HUES48 (cell line): ENCODE results near the gene CHCT1.
A peak's percentile ranks its signal among the peaks of the same experiment; 100 is the strongest.

Experiments
- H3K27ac ChIP-seq: one replicate; pipeline ENCODE4 v1.7.0; 2013; ENCODE audit warnings: low read depth, low read length, inconsistent platforms
- H3K27me3 ChIP-seq: 2 replicates; pipeline ENCODE4 v1.6.1; 2013; ENCODE audit warnings: mild to moderate bottlenecking, low read length; ENCODE audit not compliant: control insufficient read depth, insufficient read depth
- H3K36me3 ChIP-seq: 2 replicates; pipeline ENCODE4 v1.6.1; 2013; ENCODE audit warnings: low read length; ENCODE audit not compliant: control insufficient read depth, insufficient read depth
- H3K4me1 ChIP-seq: 2 replicates; pipeline ENCODE4 v1.6.1; 2013; ENCODE audit warnings: mild to moderate bottlenecking, low read length; ENCODE audit not compliant: control insufficient read depth, insufficient read depth
- H3K4me3 ChIP-seq: 2 replicates; pipeline ENCODE4 v1.5.1; 2013; ENCODE audit warnings: mild to moderate bottlenecking, low read depth, low read length
- H3K9ac ChIP-seq: 2 replicates; pipeline ENCODE4 v1.6.1; 2013; ENCODE audit warnings: mild to moderate bottlenecking, low read depth, low read length, moderate library complexity
- H3K9me3 ChIP-seq: 2 replicates; pipeline ENCODE4 v1.6.1; 2013; ENCODE audit warnings: low read length; ENCODE audit not compliant: control insufficient read depth, insufficient read depth

The CHCT1 gene

DNA sequence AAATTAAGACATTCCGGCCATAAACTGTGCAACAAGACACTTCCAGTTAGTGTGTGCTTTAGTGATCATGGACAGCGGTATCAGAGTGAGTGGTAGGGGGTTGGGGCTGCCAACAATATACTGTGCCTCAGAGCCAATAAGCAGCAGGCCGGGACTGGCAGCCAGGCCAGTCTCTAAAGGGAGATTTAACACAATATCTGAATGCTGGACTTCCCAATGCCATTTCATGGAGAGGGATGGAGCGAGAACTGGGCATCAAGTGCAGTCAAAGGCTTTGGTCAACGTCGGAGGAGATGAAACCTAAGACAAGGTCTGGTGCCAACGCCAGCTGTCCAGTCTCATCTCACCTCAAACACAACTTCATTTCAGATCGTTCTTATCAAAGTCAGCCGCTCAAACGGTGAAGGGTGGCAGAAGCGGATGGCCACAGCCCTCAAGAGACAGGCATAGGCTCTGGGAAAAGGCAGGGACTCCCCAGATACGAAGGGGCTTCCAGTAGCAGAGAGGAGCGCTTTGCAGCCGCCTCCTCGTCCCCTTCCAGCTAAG lies 31.3 kb upstream of the CHCT1 start:
- peak overlapping the region; percentile 99 for H3K27ac ChIP-seq
- no peaks in the 10 kb centered on the region for H3K9me3 ChIP-seq
- no peaks in the 10 kb centered on the region for H3K36me3 ChIP-seq
- H3K4me3 ChIP-seq: peak overlapping the region; percentile 92
- no peaks in the 10 kb centered on the region for H3K27me3 ChIP-seq
- peak overlapping the region; percentile 75 for H3K9ac ChIP-seq
- peaks cover 46% of the 10 kb centered on the region for H3K4me1 ChIP-seq

DNA sequence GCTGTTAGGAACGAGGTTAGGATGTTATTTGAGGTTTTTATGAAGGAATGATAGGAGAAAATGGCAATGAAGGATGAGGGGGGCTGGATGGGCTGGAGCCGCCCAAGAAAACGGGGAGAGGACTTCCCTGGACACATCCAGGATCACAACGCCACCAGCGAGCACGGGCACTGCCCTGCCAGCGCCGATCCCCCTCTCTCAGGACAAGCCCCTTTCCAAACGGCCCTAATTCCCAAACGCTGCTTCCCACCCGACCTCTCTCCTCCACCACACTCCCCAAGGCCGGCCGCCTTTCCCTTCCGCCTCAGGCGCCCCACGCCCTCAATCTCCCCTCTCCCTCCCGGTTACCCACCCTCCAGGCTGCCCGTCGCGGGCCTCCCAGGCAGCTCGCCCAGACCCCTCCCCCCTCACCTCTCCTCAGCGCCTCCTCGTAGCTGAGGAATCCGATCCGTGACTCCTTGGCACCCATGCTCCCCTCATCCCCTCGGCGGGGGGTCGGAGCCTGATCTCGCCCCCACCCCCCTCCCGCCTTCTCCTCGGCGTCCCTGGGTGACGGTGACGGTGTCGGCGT lies 30.7 kb upstream of the CHCT1 start:
- Histone ChIP-seq H3K4me1 (peaks cover 40% of the 10 kb centered on the region), H3K27me3 (no peaks in the 10 kb centered on the region), H3K9ac (peak overlapping the region; percentile 75), H3K9me3 (no peaks in the 10 kb centered on the region), H3K27ac (peak overlapping the region; percentile 99), H3K4me3 (peak overlapping the region; percentile 92), H3K36me3 (no peaks in the 10 kb centered on the region)

DNA sequence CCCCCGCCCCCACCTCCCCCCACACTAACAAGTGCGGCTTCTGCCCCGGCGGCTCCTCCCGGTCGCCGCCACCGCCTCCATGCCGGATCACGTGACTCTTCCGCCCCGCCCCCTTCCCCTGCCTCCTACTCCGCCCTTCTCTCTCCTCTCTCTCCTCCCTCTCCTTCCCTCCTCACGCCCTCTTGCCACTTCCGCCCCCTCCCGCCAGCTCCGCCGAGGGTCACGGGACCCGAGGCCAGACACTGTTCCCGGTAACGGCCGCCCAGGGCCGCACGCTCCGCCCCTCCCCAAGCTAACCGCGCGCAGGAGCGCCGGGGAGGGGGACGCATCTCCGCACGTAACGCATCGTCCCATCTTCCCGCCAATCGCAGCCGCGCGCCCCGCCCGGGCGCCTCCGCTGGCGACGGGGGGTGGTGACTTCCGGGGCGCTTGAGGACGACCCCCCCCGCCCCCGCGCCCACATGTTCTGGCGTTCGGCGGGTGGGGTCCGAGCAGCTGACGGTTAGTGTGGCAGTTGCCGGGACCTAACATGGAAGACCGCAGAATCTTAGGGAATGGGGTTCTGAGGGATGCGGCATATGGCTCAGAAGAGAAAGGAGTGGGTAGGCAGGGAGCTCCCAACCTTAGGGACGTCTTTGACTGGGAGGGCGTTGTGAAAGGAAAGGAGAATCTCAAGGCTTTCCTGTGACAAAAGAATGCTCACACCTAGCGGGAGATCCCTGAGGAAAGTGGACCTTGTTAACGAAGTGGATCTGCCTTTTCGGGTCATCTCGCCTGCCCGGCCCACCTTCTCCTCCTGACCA lies 30.0 kb upstream of the CHCT1 start, which contains the start of gene USP32:
TSS of gene USP32 (minus strand) at position 92 of the 803 bp plus-strand sequence. CDS start 194 bp downstream, outside the sequence.
- Histone ChIP-seq H3K4me3 (peak within 1 kb of the TSS; percentile 92), H3K27me3 (no peaks in the 10 kb centered on the region), H3K27ac (peak within 1 kb of the TSS; percentile 99), H3K4me1 (peaks cover 33% of the 10 kb centered on the region), H3K9me3 (no peaks in the 10 kb centered on the region), H3K9ac (peak within 1 kb of the TSS; percentile 82), H3K36me3 (no peaks in the 10 kb centered on the region)

DNA sequence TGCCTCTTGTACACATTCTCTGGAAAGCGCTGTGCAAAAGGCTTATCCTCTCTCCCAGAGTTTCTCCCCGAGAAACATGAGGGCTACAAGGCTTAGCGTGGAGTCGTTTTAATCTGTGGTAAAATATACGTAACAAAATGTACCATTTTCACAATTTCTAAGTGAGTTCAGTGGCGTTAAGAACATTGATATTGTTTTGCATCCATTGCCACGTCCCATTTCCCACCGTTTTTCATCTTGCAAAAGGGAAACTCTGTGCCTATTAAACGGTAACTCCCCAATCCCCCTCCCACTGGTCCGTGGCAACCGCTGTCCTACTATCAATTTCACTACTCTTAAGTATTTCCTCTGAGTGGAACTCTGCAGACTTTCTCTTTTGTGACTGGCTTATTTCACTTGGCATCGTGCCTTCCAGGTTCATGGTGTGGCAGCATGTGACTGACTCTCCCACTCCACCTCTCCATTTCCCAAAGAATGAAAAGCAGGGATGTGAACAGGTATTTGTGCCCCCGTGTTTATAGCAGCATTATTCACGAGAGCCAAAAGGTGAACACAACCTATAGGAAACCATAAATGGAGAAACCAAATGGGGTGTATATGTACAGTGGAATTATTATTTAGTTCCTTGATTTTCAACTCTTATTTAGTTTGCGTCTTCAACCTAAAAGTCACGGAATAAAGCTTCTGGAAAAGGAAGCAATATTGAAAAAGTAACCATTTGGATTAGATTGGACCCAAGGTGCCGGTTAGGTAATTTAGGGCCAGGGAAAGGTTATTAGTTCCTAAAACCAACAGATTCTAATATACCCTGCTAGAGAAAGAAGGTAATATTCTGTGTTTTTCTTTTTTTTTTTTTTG lies 29.2 kb upstream of the CHCT1 start:
- Histone ChIP-seq H3K9ac (peak overlapping the region; percentile 82), H3K27ac (peak overlapping the region; percentile 99), H3K27me3 (no peaks in the 10 kb centered on the region), H3K4me3 (peak overlapping the region; percentile 92), H3K4me1 (peaks cover 25% of the 10 kb centered on the region), H3K36me3 (no peaks in the 10 kb centered on the region), H3K9me3 (no peaks in the 10 kb centered on the region)

DNA sequence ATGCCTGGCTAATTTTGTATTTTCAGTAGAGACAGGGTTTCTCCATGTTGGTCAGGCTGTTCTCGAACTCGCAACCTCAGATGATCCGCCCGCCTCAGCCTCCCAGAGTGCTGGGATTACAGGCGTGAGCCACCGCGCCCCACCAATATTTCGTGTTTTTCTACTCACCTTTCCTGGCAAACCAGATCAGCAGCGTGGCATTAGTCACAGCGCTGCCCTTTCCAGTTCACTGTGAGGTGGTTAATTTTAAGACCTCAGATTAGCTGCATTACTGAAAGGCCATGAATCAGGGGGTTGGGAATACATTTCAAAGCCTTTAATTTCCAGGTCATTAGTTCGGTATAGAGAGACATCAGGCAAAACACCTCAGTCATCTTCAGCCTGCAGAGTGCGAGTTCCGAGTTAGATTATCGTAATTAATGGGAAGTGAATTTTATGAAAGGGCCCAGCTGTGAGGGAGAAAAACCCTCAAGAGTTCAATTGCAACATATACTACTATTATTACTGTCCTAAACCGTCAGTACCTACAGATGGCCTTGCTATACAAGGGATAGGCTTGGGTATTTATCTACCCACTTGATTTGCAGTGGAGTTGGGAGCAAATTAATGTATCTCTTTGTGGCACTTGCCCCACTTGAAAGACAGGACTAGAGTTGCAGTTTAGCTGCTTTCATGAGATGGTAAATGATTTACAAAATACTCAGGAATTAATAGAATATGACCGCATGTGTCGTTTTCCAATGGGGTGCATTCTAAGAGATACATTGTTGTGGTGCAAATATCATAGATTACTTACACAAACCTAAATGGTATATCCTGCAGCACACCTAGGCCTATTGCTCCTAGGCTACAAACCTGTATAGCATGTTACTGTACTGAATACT lies 28.2 kb upstream of the CHCT1 start:
- Histone ChIP-seq H3K36me3 (no peaks in the 10 kb centered on the region), H3K4me3 (no peak overlapping the region), H3K9ac (no peak overlapping the region), H3K9me3 (no peaks in the 10 kb centered on the region), H3K27me3 (no peaks in the 10 kb centered on the region), H3K27ac (no peak overlapping the region), H3K4me1 (peaks cover 15% of the 10 kb centered on the region)

DNA sequence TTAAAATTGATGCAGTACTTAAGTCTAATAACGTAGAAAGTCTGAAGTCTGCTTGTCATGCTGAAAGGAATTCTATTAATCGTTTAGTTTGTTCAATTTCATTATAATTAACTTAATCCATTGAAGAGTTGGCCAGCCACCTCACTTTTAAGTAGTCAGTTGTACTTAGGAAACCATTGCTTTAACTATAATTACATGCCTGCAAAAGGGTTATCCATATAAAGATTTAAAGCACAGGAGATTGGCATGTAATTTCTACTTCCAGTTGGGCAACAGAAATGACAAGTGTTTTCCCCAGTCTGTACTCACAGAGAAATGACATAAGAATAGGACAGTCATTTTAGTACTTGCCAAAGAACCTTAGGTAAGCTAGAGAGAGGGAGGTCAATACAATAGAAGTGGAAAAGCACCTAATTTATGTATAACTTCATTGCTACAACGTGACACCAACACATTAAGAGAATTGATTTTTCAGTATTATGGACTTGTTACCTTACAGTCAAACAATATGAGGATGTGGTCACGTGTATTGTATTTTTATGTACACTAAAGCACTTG lies 26.7 kb upstream of the CHCT1 start:
- peaks cover 7% of the 10 kb centered on the region for H3K4me1 ChIP-seq
- no peak overlapping the region for H3K4me3 ChIP-seq
- H3K36me3 ChIP-seq: no peaks in the 10 kb centered on the region
- H3K9me3 ChIP-seq: no peaks in the 10 kb centered on the region
- H3K27me3 ChIP-seq: no peaks in the 10 kb centered on the region
- no peak overlapping the region for H3K9ac ChIP-seq
- H3K27ac ChIP-seq: no peak overlapping the region

DNA sequence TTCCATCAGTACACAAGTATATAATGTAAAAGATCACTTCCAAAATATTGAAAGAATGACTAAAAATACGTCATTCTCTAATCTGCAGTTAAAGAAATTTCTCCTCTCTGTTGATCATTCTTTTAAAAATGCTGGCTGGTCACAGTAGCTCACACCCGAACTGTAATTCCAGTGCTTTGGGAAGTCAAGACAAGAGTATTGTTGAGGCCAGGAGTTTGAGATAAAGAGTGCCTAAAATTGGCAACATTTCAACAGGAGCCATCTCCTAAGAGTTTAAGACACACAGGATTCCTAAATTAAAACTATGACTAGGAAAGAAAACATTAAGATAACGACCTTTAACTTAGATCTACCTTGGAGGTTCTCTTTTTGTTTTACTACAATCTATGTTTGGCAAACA lies 25.9 kb upstream of the CHCT1 start:
- Histone ChIP-seq H3K9ac (no peak overlapping the region), H3K27ac (no peak overlapping the region), H3K27me3 (no peaks in the 10 kb centered on the region), H3K36me3 (no peaks in the 10 kb centered on the region), H3K4me3 (no peak overlapping the region), H3K4me1 (peaks cover 6% of the 10 kb centered on the region), H3K9me3 (no peaks in the 10 kb centered on the region)

DNA sequence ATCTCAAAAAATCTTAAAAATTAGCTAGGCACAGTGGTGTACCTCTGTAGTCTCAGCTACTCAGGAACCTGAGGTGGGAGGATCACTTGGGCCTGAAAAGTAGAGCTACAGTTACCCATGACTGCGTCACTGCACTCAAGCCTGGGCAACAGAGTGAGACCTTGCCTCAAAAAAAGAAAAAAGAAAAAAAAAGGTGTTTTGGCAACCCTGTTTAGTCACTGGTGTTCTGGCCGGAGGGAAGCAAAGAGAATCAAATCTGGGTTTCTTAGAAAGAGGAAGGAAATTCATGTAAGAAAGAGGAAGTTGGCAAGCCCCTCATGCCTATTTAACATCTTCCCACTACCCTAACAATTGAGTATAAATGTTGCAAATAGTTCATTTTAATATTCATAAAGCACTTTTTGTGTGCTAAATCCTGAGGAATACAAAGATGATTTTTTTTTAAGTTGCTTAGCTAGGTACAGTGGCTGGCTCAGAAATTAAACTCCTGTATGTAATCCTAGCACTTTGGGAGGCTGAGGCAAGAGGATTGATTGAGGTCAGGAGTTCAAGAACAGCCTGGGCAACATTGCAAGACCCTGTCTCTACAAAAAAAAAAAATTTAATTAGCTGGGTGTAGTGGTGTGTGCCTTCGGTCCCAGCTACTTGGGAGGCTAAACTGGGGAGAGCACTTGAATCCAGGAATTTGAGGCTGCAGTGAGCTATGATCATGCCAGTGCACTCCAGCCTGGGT lies 23.9 kb upstream of the CHCT1 start:
- Histone ChIP-seq H3K9me3 (no peaks in the 10 kb centered on the region), H3K4me1 (peaks cover 1% of the 10 kb centered on the region), H3K9ac (no peak overlapping the region), H3K27ac (no peak overlapping the region), H3K27me3 (no peaks in the 10 kb centered on the region), H3K4me3 (no peak overlapping the region), H3K36me3 (no peaks in the 10 kb centered on the region)

DNA sequence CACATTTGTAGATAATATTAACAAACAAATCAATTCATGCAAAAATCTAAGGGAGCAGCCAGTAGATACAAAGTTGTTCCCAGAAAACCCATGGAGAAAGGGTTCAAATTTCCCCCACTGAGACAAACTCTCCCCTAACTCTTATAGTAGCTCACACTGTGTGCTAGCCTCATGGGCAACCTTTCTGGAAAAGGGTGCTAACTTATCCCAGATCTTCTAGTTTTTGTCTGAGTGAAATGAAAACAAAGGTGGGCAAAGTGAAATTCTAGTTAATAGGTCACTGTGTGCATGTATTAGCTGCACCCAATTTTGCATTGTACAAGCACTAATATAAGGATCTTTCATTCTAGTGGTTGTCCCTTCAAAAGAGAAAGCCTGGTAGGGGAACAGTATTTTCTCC lies 20.5 kb upstream of the CHCT1 start:
- H3K4me1 ChIP-seq: no peaks in the 10 kb centered on the region
- no peak overlapping the region for H3K27ac ChIP-seq
- H3K9me3 ChIP-seq: no peaks in the 10 kb centered on the region
- no peaks in the 10 kb centered on the region for H3K27me3 ChIP-seq
- no peak overlapping the region for H3K9ac ChIP-seq
- no peak overlapping the region for H3K4me3 ChIP-seq
- H3K36me3 ChIP-seq: no peaks in the 10 kb centered on the region
